ENCODE results near the gene CD274.
"Not testable (repeated sequence)": the region's sequence is repeated elsewhere in the genome, so short reads cannot be mapped to it uniquely, and the experiment has no call there.

CD274 gene

GRCh38 chr9:5450359-5451091, at the start of gene CD274:
TSS of gene CD274 (plus strand) at chr9:5450542. CDS start at chr9:5456114, 5,572 bp downstream.
- peak; percentile 52 to 88 (median 62) for DNase-seq (ENCODE audit: low read depth in 2 of 3, low spot score in 2 of 3)

GRCh38 chr9:5402217-5402616, 48.1 kb upstream of the CD274 start:
- no peak for DNase-seq (ENCODE audit: low read depth in 2 of 3, low spot score in 2 of 3)

GRCh38 chr9:5408596-5408995, 41.7 kb upstream of the CD274 start:
- DNase-seq (ENCODE audit: low read depth in 2 of 3, low spot score in 2 of 3) = no peak

- DNase-seq (ENCODE audit: low read depth in 2 of 3, low spot score in 2 of 3) = no peak
Observed at GRCh38 chr9:5416953-5417352, 33.4 kb upstream of the CD274 start.

GRCh38 chr9:5418481-5418880, 31.9 kb upstream of the CD274 start:
- no peak for DNase-seq (ENCODE audit: low read depth in 2 of 3, low spot score in 2 of 3)

GRCh38 chr9:5419987-5420386, 30.4 kb upstream of the CD274 start:
- DNase-seq (ENCODE audit: low read depth in 2 of 3, low spot score in 2 of 3) = no peak

GRCh38 chr9:5421163-5421562, 29.2 kb upstream of the CD274 start:
- DNase-seq (ENCODE audit: low read depth in 2 of 3, low spot score in 2 of 3) = no peak

- no peak for DNase-seq (ENCODE audit: low read depth in 2 of 3, low spot score in 2 of 3)
Observed at GRCh38 chr9:5422276-5422675, 28.1 kb upstream of the CD274 start.

- DNase-seq (ENCODE audit: low read depth in 2 of 3, low spot score in 2 of 3) = no peak
Observed at GRCh38 chr9:5425006-5425628, 25.2 kb upstream of the CD274 start.

- DNase-seq (ENCODE audit: low read depth in 2 of 3, low spot score in 2 of 3) = no peak
Observed at GRCh38 chr9:5427005-5427404, 23.3 kb upstream of the CD274 start.

- no peak for DNase-seq (ENCODE audit: low read depth in 2 of 3, low spot score in 2 of 3)
Observed at GRCh38 chr9:5428172-5428571, 22.2 kb upstream of the CD274 start.

- DNase-seq (ENCODE audit: low read depth in 2 of 3, low spot score in 2 of 3) = no peak
Observed at GRCh38 chr9:5428794-5429528, 21.4 kb upstream of the CD274 start.

- DNase-seq (ENCODE audit: low read depth in 2 of 3, low spot score in 2 of 3) = no peak
Observed at GRCh38 chr9:5429873-5430564, 20.3 kb upstream of the CD274 start.

GRCh38 chr9:5430912-5431311, 19.4 kb upstream of the CD274 start:
- no peak for DNase-seq (ENCODE audit: low read depth in 2 of 3, low spot score in 2 of 3)

- not testable (repeated sequence) for DNase-seq (ENCODE audit: low read depth in 2 of 3, low spot score in 2 of 3)
Observed at GRCh38 chr9:5432890-5433289, 17.5 kb upstream of the CD274 start.

- not testable (repeated sequence) for DNase-seq (ENCODE audit: low read depth in 2 of 3, low spot score in 2 of 3)
Observed at GRCh38 chr9:5433328-5433727, 17.0 kb upstream of the CD274 start.

GRCh38 chr9:5433841-5434810, 16.2 kb upstream of the CD274 start:
- DNase-seq (ENCODE audit: low read depth in 2 of 3, low spot score in 2 of 3) = not testable (repeated sequence)

GRCh38 chr9:5435912-5436311, 14.4 kb upstream of the CD274 start:
- DNase-seq (ENCODE audit: low read depth in 2 of 3, low spot score in 2 of 3) = no peak

- DNase-seq (ENCODE audit: low read depth in 2 of 3, low spot score in 2 of 3) = no peak
Observed at GRCh38 chr9:5436441-5436840, 13.9 kb upstream of the CD274 start.

Measured in activated CD8-positive, alpha-beta memory T cell treated with anti-CD3 and anti-CD28 coated beads for 48 hours (primary cell).